Stimulated activated CD8-positive, alpha-beta memory T cell treated with anti-CD3 and anti-CD28 coated beads, Interleukin-12 subunit alpha, Interleukin-12 subunit beta, amount 100 ng/mL, for 1 hour (primary cell): ENCODE data around the gene CCDC182.

Source experiments
- DNase-seq: peaks from one replicate; pipeline ENCODE4 v3.0.0-alpha.2; 2020; ENCODE audit warnings: low read depth

CCDC182 gene

DNA sequence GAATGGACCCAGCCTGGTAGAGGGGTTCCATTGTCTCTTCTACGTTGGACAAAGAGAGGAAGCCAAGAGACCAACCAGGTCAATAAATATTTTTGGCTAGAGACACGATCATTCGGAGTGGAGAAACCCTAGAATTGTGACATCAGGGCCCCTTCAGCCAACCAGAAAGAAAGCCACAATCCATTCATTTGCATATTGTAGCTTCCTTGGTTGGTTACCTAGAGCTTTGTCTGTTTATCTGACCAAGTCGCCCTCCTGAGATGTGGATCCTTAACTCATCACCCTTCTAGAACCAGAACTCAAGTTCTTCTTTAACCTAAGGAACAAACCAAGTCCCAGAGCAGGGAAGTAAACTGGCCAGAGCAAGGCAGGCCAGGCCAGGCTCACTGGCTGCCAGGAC is at the start of gene CCDC182:
CCDC182 (minus strand) TSS at position 58 of the 400 bp plus-strand sequence; CDS start at position 31, 27 bp downstream.
- DNase-seq, result no peak

DNA sequence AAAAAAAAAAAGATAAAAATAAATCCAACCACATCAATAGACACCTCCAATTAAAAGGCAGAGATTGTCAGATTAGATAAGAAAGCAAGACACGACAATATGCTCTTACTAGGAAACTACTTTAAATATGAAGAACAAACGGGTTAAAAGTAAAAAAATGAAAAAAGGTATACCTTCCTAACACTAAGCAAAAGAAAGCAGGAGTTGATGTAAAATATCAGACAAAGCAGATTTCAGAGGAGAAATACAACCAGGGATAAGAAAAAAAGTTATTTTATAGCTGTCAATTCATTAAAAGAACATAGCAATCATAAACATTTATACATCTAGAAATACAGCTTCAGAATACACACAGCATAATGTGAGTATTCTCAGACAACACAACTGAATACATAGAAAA is 49.7 kb upstream of the CCDC182 start:
- DNase-seq, result no peak

DNA sequence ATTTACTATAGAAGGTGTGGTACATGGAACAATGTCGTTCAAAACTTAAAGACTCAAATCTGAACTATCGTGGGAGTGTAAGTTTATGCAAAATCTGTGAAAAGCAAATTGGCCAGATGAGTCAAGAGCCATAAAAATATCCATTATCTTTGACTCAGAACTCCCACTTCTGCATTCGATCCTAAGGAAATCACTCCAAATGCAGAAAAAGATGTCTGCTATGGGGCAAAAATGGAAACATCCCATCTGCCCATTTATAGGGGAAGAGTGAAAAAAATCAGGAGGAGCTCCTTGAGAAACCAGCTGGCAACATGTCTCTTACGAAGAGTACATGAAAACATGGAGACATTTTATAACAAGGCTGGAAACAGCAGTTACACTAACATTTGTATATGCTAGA is 43.6 kb upstream of the CCDC182 start:
- DNase-seq, result no peak

DNA sequence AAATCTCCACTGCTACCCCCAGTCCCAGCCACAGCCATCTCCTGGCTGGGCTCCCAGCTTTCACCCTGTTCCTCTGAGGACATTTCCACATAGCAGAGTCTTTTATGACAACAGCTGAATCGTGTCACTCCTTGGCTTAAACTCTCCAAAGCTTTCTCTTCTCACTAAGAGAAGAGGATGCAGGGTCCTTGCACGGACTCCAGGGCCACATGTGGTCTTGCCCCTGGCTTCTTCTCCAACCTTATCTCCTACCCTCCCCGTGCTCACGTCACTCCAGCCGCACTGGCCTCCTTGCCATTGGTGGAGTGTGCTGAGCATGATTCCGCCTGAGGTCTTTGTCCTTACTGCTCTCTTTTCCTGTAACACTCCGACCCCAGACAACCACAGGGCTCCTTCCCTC is 39.9 kb upstream of the CCDC182 start:
- DNase-seq, result no peak

DNA sequence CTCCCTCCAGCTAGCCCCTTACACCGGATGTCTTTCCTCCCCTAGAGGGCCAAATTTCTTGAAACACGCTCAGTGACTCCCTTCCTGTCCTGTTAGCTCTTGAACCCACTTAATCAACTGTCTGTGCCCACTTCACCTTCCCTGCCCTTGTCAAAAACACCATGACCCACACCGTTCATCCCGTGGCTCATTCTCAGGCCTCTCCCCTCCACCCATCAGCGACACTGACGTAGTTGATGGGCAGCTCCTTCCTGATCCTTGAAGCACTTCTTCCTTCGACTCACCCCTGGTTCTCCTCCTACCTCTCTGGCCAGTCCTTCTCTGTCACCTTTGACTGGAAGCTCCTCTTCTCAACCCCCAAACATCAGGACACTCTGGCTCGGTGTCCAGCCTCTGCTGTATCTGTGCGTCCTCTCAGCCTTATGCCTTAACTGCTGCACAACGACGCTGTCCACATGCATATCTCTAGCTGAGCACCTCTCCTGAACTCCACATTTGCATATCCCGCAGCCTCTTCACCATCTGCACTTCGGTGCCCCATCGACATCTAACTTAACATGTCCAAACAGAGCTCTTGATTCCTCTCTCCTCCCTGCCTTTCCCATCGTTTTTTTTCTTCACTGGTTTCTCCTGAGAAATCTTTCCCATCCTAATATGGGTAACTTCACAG is 39.3 kb upstream of the CCDC182 start:
- DNase-seq, result no peak

DNA sequence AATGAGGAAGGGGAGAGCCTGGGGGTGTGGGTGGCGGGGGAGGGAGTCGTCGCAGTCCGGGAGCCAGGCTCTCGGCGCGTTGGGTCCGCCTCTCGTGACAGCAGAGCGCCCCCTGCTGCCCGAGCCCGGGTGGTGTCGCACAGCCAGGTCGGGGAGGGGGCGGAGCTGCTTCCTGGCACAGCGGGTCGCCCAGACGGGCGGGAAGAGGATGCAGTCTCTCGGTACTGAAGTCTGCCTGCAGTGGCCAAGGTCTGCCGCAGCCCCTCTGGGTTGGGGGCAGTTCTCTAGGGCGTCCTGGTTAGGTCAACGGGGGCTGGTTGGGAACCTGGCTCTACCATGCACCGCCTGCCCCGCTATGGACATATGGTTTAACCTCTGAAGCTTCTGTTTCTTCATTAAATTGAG is 38.2 kb upstream of the CCDC182 start:
- peak; percentile 45 for DNase-seq

DNA sequence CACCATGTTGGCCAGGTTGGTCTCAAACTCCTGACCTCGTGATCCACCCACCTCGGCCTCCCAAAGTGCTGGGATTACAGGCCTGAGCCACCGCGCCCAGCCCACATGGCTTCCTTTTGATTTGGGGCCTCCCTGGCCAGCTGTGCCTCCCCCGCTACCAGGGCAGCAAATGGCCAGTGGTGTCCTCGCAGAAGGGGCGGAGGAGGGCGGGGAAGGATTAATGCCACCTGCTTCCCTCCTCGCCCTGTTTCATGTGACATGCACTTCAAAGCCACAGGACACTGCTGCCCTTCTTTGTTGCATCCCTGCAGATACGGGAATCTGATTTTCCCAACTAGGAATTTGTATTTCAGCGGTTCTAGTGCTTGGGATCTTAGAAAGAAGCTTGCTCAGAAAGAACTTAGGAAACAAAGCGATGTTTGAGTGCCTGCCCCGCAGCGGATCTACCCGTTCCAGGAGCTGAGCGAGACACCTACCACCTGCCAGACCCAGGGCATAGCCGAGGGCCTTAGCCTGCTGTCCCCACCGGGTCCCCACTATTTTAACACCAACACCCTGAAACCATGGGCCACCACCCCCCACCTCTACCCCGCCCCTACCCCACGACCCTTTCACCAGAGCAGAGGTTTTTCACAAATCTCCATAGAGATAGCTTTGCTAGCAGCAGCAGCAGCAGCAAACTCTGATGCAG is 37.7 kb upstream of the CCDC182 start:
- no peak for DNase-seq

DNA sequence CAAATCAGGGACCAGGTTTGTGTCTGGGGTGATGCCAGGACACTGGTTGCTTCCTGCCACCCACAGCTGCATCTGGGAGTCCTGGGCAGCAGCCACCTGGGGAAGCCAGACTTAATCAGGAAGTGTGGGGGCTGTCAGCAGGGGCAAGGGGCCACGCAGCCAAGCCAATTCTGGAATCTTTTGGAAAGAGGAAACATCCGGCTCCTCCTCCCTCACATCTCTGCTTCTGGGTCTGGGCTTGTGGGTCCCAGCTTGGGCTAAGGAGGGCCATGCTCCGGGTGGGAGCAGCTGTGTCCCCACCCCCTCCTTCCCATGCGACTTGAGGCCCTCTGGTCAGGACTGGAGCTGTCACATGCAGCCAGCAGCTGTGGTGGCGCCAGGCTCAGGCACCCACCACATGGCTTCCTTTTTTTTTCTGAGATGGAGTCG is 37.0 kb upstream of the CCDC182 start:
- DNase-seq, result no peak

DNA sequence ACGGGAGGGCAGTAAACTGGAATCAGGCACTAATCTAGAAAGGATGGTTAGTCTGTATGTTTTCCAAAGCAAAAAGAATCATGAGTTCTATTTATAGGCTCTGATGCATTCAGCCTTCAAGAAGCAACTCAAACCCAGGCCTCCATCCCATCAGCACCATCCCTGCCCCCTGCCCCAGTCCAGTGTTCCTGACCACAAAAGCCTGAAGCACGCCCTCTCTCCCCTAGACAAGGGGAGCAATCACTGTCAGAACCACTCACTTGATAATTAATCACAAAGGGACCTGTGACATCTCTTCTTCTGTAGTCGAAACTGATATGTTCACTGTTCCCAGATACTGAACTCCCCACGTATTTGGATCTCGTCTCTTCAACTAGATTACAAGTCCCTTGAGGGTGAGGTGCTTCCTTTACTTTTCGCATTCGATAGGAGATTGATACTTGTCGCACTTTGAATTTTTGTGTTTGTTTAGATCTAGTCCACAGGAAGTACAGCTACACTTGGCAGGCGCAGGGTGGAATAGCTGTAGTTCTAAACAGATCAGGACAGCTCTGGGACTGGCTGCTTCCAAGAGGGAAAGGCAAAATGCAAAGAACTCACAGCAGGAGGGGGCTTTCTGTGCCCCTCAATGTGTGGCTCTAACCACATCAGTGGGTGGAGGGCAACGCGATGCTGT is 36.4 kb upstream of the CCDC182 start:
- DNase-seq, result no peak

DNA sequence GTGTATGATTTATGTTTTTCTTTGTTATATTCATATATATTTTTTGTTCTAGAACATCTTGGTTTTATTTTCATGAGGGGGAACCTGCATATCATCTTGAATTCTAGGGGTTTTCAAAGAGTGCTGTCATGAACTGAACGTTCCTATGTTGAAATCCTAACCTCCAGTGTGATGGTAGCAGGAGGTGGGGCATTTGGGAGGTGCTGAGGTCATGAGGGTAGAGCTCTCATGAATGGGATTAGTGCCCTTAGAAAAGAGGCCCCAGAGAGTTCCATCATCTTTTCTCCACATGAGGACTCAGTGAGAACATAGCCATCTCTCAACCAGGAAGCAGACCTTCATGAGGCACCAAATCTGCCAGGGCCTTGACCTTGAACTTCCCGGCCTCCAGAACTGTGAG is 34.6 kb upstream of the CCDC182 start:
- no peak for DNase-seq

DNA sequence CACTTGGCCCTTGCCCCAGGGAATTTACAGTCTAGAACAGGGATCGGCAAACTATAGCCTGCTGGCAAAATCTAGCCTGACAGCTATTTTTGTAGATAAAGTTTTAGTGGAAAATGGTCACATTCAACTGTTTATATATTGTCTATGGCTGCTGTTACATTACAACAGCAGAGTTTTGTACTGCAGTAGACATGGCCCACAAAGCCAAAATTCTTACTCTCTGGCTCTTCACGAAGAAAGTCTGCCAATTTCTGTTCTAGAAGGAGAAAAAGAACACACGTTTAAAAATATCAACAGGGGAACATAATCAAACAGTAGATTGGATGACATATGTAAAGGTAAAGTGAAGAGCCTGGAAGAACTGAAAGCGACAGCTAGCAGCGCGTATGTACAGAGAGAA is 33.2 kb upstream of the CCDC182 start:
- no peak for DNase-seq

DNA sequence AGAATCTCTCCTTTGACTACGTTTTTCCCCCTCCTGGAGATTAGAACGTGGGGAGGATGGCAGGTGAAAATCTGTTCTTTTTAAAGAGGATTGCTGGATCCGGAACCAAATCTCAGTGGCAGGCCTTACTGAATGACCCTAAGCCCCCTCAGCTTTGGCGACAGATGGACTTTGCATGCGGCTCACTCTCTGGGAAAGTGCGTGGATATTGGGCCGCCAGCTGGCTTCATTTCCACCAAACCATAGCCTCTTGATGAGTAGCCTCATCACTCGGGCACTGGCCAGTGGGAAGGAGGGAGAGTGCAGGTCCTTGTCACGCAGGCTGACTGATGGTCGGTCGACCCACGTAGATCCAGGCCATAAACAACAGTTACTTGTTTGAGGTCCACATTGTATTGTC is 31.3 kb upstream of the CCDC182 start:
- DNase-seq, result no peak

DNA sequence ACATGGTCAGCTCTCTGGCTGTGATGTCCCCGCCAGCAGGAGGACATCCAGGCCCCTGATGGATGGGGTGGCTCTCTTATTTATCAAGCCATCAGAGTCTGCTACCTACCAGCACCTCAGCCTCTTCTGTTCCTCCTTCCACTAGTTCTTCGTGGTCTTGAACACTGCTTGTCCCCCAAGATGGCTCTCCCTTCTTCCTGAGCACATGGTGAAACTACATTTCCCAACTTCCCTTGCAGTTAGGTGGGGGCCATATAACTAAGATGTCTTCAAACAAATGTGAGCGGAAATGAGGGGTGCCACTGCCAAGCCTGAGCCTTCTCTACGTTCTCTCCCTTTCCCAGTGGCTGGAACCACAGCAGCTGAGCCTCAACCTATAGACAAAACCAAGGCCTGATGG is 29.8 kb upstream of the CCDC182 start:
- no peak for DNase-seq

DNA sequence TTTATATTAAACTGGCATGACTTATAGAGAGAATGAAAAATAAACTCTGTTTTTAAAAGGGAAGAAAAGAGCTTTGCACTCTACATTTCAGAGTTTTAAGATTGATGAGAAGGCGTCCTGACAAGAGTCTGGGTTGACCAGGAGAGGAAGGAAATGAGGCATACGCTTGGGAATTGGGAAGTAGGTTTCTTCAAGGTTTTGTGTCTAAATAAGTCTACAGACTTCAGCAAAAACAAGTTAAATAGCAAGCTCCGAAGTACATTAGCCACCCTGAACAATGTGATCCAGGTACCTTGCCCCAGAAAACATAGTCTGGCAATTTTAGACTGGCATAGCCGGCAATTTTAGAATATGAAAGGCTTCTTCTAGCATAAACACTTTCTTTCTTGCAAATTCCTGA is 28.5 kb upstream of the CCDC182 start:
- DNase-seq, result no peak

DNA sequence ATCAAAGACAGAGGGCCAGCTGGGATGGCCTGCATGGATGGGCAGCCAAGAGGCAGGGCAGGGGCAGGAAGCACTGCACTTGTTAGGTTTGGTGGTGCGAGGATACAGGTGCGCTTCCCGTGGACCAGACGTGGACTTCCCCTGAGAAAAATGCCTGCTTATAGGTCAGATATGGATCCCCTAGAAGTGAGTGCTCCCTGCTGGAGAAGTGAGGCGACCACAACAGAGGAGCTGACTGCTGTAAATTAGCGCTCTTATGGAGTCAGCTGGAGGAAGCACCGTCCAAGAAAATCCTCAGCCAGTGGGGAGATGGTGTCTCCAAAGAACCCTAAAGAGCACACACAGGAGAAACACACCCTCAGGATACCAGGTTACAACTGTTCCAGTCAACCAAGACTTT is 27.7 kb upstream of the CCDC182 start:
- DNase-seq, result no peak

DNA sequence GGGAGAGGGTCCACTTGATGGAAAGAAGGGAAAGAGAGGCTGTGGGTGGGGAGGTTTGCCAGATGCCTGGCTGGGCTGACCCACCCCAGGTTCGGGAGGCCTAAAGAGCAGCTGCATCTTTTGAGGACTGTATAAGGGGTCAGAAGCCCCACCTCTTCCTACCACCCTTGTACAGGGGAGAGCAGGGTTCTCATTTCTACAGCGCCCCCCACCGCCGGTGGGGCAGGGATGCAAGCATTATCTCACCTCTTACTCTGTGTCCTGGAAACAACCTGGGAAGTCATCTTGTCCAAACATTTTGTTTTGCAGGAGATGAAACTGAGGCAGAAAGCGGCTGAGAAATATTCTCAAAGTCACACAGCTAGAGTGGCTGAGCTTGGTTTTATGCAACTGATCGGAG is 22.5 kb upstream of the CCDC182 start:
- DNase-seq, result no peak

DNA sequence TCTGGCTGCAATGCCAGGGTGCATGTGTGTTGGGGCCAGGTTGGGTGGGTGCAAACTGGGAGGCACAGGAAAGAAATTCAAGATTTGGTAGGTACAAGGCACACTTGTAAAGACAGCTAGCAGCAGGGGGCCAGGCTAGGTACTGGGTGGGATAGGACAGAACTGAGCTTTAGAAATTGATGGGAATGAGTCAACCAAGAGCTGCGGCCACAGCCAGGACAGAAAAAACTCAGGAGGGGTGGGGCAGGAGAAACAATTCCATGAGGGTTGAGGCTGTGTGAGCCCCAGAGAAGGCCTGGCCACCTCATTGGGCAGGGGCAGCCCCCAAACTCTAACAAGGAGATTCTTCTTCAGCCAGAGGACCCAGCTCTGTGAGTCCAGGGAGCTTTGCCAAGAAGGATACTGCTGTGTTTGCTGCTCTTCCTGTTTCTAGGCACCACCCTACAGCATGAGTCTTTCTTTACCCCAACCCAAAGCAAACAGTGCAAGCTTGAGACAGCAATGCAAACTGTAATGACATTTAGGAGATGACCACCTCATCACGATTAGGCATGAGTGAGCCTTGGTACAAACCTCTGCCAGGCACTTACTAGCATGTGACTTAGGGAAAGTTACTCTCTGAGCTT is 21.3 kb upstream of the CCDC182 start:
- no peak for DNase-seq

DNA sequence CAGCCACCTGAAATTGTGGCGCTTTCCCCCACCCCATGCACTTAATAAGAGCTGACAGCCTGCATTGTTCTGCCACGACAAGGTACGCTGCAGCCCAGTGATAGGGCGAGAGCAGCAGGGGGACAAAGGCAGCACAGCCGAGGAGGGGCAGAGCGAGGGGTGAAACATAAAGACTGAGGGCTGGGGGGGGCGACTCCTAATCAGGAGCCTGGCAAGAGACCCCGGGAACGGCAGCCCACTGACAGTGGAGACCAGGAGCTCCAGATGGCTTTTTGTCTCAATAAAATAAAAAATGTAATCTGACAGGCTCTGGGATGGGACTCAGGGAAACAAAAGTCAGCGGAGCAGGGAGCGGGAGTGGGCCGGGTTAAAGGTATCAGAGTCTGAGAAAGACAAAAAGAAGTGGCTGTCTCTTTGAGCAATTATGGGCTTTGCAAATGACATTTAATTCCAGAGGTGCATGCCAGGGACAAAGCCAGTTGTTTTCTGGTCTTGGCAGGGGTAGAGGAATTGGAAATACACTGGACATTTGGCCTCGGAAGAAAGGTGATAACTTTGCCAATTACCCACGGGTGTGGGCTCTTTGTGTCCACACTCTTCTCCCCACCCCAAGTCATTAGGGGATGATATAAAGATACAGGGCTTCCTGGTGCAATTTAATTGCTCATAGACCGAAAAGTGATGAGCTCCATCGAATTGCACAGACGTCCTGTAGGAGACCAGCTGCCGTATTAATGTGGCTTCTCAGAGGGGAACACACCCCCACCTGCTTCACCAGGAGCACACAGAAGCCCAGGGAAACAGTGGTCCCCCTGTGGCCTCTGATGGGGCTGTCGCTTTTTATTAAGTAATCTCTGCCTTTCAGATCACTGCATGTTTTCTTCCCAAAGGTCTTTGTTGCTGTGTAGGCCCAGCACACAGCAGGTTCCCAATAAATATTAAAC is 17.6 kb upstream of the CCDC182 start:
- DNase-seq, result no peak

DNA sequence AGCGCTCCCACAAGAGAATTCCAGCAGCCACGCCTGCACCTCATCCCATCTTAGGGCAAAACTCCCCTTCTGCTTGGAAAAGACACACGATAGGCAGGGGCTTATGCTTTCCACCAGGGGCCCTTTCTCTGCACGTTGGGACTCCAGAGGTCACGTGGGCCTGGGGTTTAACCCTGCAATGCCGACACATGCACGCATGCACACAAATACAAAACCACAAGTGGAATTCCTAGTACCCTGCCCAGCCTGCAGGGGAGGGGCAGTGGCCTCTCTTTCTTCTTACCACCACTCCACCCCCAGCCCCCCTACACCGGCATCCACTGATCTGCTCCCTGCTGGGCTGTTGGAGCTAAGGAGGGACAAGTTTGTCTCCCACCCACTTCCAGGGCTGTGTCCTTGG is 16.8 kb upstream of the CCDC182 start:
- DNase-seq, result no peak

DNA sequence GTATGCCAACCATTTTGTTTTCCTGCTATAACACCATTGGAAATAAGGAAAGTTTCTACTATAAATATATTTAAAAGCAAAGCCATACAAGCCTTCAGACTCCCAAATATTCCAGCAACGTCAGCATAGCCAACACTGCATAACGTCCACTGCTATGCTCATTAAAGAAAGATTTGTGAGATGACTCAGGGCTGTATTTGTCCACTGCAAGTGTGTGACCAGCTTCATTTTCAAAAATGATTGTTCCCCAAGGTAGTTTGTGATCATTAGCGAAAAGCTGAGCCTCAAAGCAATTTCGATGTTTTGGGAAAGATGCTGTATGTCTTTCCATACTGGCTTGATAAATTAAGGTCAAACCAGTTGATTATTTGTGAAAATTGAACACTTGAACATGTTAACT is 14.9 kb upstream of the CCDC182 start:
- DNase-seq, result no peak

DNA sequence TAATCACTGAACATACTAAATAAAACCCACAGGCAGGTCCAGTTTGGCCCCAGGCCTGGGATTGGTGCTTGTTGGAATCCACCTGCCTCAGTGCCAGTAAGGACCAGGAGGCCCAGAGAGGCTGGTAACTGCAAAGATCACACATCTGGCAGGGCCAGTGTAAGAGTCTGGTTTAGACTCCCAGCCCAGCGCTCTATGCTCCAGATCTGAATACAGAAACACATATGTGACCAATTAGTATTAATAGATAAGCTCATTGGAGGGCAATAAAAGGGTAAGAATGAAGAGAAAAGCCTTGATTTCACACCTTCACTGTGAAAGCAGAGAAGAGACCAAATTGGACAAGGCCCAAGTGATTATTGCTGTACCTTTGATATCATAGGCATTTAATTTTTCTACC is 13.6 kb upstream of the CCDC182 start:
- no peak for DNase-seq

DNA sequence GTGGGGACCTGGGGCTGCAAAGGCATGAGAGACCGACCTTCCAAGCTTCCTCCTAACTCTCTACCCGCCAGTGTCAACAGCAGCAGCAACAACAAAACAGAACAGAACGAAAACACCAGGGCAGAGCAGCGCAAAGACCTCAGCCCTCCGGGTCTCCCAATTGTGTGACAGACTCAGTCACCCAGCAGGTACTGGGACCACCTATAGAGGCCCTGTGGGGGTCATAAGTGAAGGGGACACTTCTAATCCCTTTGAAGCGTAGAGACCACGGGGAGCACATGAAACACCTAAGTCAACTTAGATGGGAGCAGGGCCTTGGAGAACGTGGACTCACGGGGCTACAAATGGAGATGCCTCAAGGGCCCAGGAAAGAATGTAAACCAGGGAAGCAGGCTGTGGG is 12.6 kb upstream of the CCDC182 start:
- no peak for DNase-seq
